GM12891 (cell line): ENCODE measurements around the gene BICC1.

Experiments
- DNase-seq: peaks from one replicate; pipeline ENCODE4 v3.0.0; 2011; ENCODE audit warnings: low spot score; ENCODE audit not compliant: insufficient read length
- FAIRE-seq: peaks from 2 replicates; lab custom pipeline; 2011; peaks lifted over from hg19 to GRCh38; lab: Jason Lieb, UNC
- PAX5 ChIP-seq: IDR thresholded peaks from 2 replicates; pipeline ENCODE4 v1.6.1; 2011; ENCODE audit warnings: low read length, moderate library complexity, mild to moderate bottlenecking; ENCODE audit not compliant: insufficient read depth, severe bottlenecking
- POLR2A ChIP-seq: IDR thresholded peaks from 2 replicates; pipeline ENCODE4 v1.6.1; 2011; ENCODE audit warnings: low read depth, low read length, control low read depth
- POLR2AphosphoS5 ChIP-seq: IDR thresholded peaks from 2 replicates; pipeline ENCODE4 v1.6.1; 2011; ENCODE audit warnings: low read depth, low read length, control low read depth
- POU2F2 ChIP-seq: IDR thresholded peaks from 2 replicates; pipeline ENCODE4 v1.6.1; 2011; ENCODE audit warnings: low read depth, mild to moderate bottlenecking, control low read depth, low read length, moderate library complexity
- SPI1 ChIP-seq: IDR thresholded peaks from 2 replicates; pipeline ENCODE4 v1.6.1; 2011; ENCODE audit warnings: low read depth, low read length, control low read depth
- TAF1 ChIP-seq: IDR thresholded peaks from 2 replicates; pipeline ENCODE4 v1.6.1; 2011; ENCODE audit warnings: low read depth, low read length, control low read depth

The BICC1 gene

GRCh38 chr10:58479045-58479444 lies 33.6 kb upstream of the BICC1 start:
- DNase-seq, result no peak
- TF ChIP-seq POU2F2 (no peak), TAF1 (no peak), POLR2A (no peak), SPI1 (no peak), PAX5 (no peak), POLR2AphosphoS5 (no peak)
- FAIRE-seq, result no peak

- FAIRE-seq, result no peak
- no peak for TF ChIP-seq POLR2A
- TF ChIP-seq POU2F2, result no peak
- no peak for TF ChIP-seq TAF1
- TF ChIP-seq PAX5, result no peak
- TF ChIP-seq POLR2AphosphoS5, result no peak
- TF ChIP-seq SPI1, result no peak
- DNase-seq, result no peak
Measured at GRCh38 chr10:58480321-58480720, 32.4 kb upstream of the BICC1 start.

- TF ChIP-seq POU2F2, result no peak
- no peak for TF ChIP-seq POLR2A
- TF ChIP-seq SPI1, result no peak
- TF ChIP-seq PAX5, result no peak
- no peak for TF ChIP-seq POLR2AphosphoS5
- TF ChIP-seq TAF1, result no peak
- FAIRE-seq (no peak), DNase-seq (no peak)
Measured at GRCh38 chr10:58481569-58482109, 31.0 kb upstream of the BICC1 start.

- no peak for FAIRE-seq
- TF ChIP-seq PAX5 (no peak), POLR2A (no peak), POLR2AphosphoS5 (no peak), TAF1 (no peak), POU2F2 (no peak), SPI1 (no peak)
- DNase-seq, result no peak
Measured at GRCh38 chr10:58486821-58487220, 25.9 kb upstream of the BICC1 start.

GRCh38 chr10:58488921-58489320 lies 23.8 kb upstream of the BICC1 start:
- DNase-seq (no peak), FAIRE-seq (no peak)
- TF ChIP-seq TAF1 (no peak), POLR2A (no peak), SPI1 (no peak), PAX5 (no peak), POLR2AphosphoS5 (no peak)

GRCh38 chr10:58502956-58503355 lies 9.7 kb upstream of the BICC1 start:
- FAIRE-seq (no peak), DNase-seq (no peak)
- TF ChIP-seq POU2F2 (no peak), TAF1 (no peak), POLR2A (no peak), POLR2AphosphoS5 (no peak), PAX5 (no peak)

GRCh38 chr10:58508316-58508715 lies 4.4 kb upstream of the BICC1 start:
- no peak for FAIRE-seq
- DNase-seq, result no peak
- TF ChIP-seq TAF1 (no peak), POU2F2 (no peak), SPI1 (no peak), PAX5 (no peak), POLR2A (no peak), POLR2AphosphoS5 (no peak)

- FAIRE-seq, result no peak
- DNase-seq, result no peak
Measured at GRCh38 chr10:58511765-58512490, 744 bp upstream of the BICC1 start.

GRCh38 chr10:58513188-58514110 lies 777 bp downstream of the BICC1 start:
- FAIRE-seq (no peak), DNase-seq (no peak)
- TF ChIP-seq SPI1 (no peak), TAF1 (no peak), POLR2AphosphoS5 (no peak), POU2F2 (no peak), POLR2A (no peak), PAX5 (no peak)

More at GRCh38 chr10:58511765-58512490, 744 bp upstream of the BICC1 start:
- no peak for TF ChIP-seq TAF1
- TF ChIP-seq POLR2A, result no peak
- no peak for TF ChIP-seq POLR2AphosphoS5
- TF ChIP-seq POU2F2, result no peak
- no peak for TF ChIP-seq PAX5
- TF ChIP-seq SPI1, result no peak
